Urinary bladder (tissue), 4 donors: Measurements from ENCODE around the gene IL1RAP. TPM values are rescaled to one million over a fixed set of nuclear protein-coding genes. Genes with fewer than 3 reads are reported as not detected.

Source experiments
- DNase-seq: peaks from one replicate; pipeline ENCODE4 v3.0.0-alpha.2; 2015; ENCODE audit errors: extremely low spot score
- H3K27ac ChIP-seq: one replicate; pipeline ENCODE4 v1.5.1; 2013; ENCODE audit warnings: low read depth, mild to moderate bottlenecking, moderate library complexity
- H3K36me3 ChIP-seq: one replicate; pipeline ENCODE4 v1.6.1; 2013; ENCODE audit warnings: mild to moderate bottlenecking, moderate library complexity; ENCODE audit not compliant: insufficient read depth
- H3K4me1 ChIP-seq: one replicate; pipeline ENCODE4 v1.6.1; 2013; ENCODE audit warnings: mild to moderate bottlenecking, moderate library complexity; ENCODE audit not compliant: insufficient read depth
- H3K4me3 ChIP-seq: one replicate; pipeline ENCODE4 v1.5.1; 2013; ENCODE audit warnings: low read depth, low read length
- WGBS: extraction: QIAGEN DNeasy Blood & Tissue Kit; methylation state at CpG from one replicate; pipeline ENCODE4 v1.1.7; 2013; 5-methylcytosine and 5-hydroxymethylcytosine counted together
- polyA plus RNA-seq: library from polyadenylated mRNA; stranded (reverse); fragments of 200-250 nt; gene quantifications from one replicate; pipeline ENCODE4 v1.2.3, GENCODE V29; 2013
- total RNA-seq: library from RNA; depleted of rRNA; stranded (reverse); fragments of >200 nt; gene quantifications from one replicate; pipeline ENCODE4 v1.2.3, GENCODE V29; 2014
- donor health status: healthy with polysubstance abuse.
- donor health status: healthy.

IL1RAP gene
- total and polyA plus RNA-seq, 2 donors: 5.6 to 21.7 TPM

DNA sequence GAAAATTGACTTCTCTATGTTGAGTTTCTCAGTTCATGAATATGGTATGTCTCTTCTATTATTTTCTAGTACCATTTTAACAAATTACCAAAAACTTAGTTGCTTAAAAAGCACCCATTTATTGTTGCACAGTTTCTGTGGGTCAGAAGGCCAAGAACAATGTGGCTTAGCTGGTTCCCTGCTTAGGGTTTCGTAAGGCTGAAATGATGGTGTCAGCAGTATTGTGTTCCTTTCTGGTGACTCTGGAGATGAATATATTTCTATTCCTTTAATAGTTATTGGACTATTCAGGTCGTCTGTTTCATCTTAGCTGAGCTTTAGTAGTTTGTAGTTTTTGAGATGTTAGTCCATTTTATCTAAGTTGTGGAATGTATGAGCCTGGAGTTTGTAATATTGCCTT, 44.9 kb downstream of the IL1RAP start:
- Histone ChIP-seq H3K4me1 (no peaks in the 10 kb centered on the region), H3K27ac (no peak overlapping the region), H3K36me3 (no peaks in the 10 kb centered on the region), H3K4me3 (no peak overlapping the region)
- DNase-seq: no peak
- WGBS: 65% methylated on average over 2 of the region's 2 CpGs

DNA sequence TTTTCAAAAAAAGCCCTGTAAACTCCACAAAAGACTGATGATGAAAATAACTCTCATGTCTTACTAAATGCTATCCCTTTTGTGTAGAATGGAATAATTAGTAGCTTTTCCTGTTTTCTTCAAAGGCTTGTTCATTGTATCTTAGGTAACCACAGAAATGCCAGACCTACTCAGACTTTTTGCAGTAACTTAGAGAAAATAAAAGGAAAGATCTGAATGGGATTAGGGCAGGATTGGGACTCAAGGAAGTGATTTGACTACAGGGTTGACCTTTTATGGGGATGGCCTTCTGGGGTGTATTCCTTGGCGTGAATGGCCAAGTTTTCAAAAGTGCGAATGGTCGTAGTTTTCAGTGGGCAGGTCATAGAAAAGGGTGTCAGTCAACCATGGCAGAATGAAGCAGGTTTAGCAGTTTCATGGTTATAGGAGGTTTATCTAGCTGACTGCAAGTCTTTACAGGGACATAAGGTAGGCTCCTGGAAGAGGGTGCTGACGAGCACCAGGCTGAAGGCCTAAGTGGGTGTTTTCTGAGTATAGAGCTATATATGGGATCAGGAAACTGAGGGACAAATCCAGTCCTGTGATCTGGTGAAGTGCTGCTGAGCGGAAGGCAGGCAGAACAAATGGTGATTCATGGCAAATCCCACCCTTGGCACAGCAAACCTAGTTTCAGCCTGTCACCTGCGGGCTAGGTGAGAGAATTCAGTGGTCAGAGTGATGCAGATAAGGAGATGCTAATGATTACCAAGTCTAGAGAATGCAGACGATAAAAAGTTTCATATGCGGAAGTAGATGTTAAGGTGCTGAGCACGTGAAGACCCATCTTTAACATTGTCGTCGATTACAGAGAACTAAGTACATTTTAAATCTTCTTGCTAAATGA, 46.4 kb downstream of the IL1RAP start:
- no peak overlapping the region for H3K27ac ChIP-seq
- WGBS: 86% methylated on average over 11 of the region's 11 CpGs

DNA sequence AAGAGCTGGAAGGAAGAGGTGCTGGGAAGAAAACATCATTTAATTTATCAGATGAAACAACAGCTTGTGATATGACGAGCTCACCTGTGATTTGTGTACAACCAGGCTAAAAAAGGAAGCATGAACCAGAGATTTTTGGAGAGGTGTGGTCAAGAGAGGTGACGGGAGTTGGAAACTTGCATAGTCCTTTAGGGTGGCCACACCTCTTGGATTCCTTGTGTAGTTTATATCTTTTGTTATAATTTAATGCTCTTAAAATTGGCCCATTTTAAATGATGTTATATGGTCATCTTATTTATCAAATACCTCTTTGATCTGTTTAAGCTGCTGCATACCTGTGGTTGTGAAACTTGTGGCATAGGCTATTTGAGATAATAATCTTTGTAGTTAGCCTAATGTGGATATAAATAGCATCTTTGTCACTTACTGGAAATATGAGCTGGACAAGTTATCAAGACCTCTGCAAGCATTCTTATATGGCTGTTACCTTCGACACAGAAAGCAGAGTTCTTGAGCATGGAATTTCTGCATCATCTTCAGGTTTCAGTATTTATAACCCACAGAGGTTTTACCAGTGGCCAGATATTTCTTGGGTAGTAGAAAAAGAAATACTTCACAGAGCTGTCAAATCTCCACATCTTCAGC, 49.1 kb downstream of the IL1RAP start:
- H3K4me1 ChIP-seq: no peaks in the 10 kb centered on the region
- H3K4me3 ChIP-seq: no peak overlapping the region
- no peak overlapping the region for H3K27ac ChIP-seq
- no peaks in the 10 kb centered on the region for H3K36me3 ChIP-seq
- DNase-seq: no peak
- WGBS: 90% methylated on average over 3 of the region's 3 CpGs

More for the DNA sequence above, 46.4 kb downstream of the IL1RAP start:
- no peak overlapping the region for H3K4me3 ChIP-seq
- no peaks in the 10 kb centered on the region for H3K4me1 ChIP-seq
- no peaks in the 10 kb centered on the region for H3K36me3 ChIP-seq
- DNase-seq: no peak

DNA sequence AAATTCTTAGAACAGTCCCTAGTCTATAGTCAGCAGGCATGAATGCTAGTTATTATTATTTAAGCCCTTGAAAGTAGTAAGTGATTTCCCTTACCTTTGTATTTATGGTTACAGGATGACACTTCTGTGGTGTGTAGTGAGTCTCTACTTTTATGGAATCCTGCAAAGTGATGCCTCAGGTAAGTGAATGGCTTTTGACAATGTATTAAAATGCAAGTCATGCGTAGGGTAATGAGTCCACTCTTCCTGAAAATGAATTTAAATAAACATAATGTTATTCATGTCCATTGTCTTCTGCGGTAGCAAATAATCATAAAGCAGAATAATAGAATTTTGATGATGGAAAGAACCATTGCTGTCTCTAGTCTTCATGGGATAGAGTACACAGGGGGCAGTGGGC, 50.3 kb downstream of the IL1RAP start:
- no peak for DNase-seq
- Histone ChIP-seq H3K4me3 (no peak overlapping the region), H3K36me3 (no peaks in the 10 kb centered on the region), H3K27ac (no peak overlapping the region), H3K4me1 (no peaks in the 10 kb centered on the region)
- 71% methylated on average over 2 of the region's 2 CpGs for WGBS

DNA sequence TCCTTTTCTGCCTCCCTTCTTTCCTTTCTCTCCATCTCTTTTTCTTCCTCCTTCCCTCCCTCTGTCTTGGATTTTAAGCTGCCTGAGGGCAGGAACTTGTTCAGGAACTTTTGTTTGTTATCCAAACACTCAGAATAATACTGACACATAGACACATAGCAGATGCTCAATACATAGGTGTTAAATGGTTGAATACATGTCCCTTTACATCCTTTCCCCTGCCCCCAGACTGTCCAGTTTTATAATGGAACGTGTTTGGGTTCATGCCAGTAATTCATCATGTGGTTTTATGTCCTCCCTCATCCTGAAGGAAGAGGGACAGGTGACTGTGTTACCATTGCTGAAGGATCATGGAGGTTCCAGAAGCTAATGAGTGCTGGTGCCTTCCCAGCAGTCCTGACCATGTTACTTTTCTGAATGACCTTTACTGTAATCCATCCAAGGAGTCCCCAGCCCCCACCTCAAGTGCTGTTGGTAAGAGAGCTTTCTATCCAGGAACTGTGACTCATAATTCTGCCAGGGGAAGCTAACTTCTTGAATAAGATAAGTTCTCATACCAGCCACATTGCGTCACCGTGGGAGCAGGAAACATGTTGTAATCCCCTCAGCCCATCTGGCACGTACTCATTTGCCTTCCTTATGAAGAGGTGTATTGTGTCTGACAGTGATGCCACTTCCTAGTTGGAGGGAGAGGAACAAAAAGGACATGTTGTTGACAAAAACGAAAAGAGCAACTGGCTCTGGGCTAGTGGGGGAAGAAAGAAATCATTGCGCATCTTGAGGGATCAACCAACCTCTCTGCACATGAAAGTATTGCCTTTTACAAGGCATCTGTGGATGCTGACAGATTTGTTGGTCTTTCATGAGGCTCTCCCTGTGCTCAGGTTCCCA, 52.4 kb downstream of the IL1RAP start:
- no peak overlapping the region for H3K4me3 ChIP-seq

DNA sequence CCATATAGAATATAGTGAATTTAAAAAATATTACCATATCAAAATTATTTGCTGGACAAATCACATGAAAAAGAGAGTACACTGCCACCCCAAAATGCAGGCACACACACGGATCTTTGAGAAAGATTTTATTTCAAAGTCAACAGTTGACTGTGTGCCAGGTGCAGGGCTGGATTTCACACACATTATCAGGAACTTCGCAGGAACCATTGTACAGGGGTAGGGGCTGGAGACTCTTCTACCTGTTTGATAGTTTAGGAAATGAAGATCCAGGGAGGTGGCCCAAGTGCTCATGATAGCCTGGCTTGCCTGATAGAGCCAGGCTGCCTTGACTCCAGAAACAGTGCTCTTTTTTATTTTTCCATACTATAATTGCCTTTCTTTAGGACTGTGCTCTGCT, 54.2 kb downstream of the IL1RAP start:
- DNase-seq: no peak
- WGBS: 52% methylated on average over 2 of the region's 2 CpGs
- Histone ChIP-seq H3K4me3 (no peak overlapping the region), H3K36me3 (no peaks in the 10 kb centered on the region), H3K27ac (no peak overlapping the region), H3K4me1 (no peaks in the 10 kb centered on the region)

More for the DNA sequence above, 52.4 kb downstream of the IL1RAP start:
- Histone ChIP-seq H3K36me3 (no peaks in the 10 kb centered on the region), H3K27ac (no peak overlapping the region), H3K4me1 (no peaks in the 10 kb centered on the region)
- 36% methylated on average over 6 of the region's 6 CpGs for WGBS
- DNase-seq: peak; percentile 28

DNA sequence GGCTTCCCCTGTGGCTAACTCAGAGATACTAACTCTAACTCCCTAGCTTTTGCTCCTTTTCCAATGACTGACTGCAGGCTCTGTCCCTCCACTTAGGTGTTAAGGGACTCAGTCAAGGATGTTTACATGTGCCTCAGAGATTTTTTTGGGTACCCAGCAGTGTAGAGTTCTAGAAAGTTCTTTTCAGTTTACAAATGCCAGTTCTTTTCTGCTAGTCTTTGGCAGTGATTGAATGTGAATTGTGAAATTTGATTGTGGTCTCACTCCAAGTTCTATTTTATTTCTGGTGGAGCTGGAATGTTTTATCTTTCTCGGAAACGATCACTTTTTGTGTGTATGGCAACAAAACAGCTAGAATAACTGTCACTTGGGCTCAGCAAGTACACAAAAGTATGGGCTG, 60.6 kb downstream of the IL1RAP start:
- Histone ChIP-seq H3K4me1 (no peaks in the 10 kb centered on the region), H3K4me3 (no peak overlapping the region), H3K27ac (no peak overlapping the region), H3K36me3 (no peaks in the 10 kb centered on the region)
- no peak for DNase-seq
- 74% methylated on average over 2 of the region's 2 CpGs for WGBS

DNA sequence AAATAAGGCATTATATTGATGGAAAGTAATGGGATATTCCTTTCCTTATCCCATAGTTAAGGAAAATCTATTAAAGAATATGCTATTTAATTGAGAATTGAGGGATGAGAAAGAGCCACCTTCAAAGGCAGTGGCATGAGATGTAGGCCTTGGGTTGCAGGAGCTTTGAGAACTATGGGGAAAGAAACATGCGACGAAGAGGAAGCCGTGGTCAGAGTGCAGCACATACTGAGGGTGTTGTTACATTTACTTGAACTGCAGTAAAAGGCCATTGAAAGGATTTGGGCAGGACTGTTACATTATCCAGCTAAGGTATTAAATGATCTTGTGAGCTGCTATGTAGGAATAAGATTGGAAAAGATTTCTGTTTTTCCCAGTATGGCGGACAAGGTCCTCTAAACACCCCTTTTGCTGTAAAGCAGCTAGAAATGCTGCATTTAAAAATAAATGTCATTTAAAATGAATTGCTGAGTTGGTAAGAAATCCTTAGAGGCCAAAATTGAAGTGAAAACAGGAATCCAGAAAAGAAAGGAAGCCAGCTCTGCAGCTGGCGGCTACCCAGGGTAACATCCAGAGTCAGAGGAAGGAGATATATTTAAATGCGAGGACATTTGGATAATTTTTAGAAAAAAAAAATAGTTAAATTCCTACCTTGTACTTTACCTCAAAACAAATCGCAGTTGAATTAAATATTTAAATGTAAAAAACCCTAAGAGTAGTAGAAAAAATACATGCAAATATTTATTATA, 61.7 kb downstream of the IL1RAP start:
- Histone ChIP-seq H3K27ac (no peak overlapping the region), H3K36me3 (no peaks in the 10 kb centered on the region), H3K4me3 (no peak overlapping the region), H3K4me1 (no peaks in the 10 kb centered on the region)
- no peak for DNase-seq
- WGBS: 88% methylated on average over 7 of the region's 7 CpGs

DNA sequence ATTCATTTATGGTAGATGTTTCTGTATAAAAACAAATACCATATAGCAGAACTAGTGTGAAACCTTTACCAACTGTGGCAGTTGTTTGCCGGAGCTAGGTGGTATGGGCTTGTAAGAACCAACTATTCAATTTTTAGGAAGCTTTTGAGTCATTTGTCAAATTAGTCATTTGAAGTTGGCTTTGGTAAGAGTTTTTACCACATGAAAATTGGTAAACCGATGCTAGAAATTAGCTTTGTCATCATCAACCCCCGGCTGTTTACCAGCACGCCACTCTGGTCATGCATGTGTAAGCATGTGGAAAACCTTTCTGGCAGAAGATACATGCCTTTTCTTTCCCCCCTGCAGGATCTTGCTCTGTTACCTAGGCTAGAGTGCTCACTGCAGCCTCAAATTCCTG, 63.3 kb downstream of the IL1RAP start:
- H3K4me1 ChIP-seq: no peaks in the 10 kb centered on the region
- no peak for DNase-seq
- 95% methylated on average over 4 of the region's 4 CpGs for WGBS
- no peaks in the 10 kb centered on the region for H3K36me3 ChIP-seq
- no peak overlapping the region for H3K27ac ChIP-seq
- no peak overlapping the region for H3K4me3 ChIP-seq

DNA sequence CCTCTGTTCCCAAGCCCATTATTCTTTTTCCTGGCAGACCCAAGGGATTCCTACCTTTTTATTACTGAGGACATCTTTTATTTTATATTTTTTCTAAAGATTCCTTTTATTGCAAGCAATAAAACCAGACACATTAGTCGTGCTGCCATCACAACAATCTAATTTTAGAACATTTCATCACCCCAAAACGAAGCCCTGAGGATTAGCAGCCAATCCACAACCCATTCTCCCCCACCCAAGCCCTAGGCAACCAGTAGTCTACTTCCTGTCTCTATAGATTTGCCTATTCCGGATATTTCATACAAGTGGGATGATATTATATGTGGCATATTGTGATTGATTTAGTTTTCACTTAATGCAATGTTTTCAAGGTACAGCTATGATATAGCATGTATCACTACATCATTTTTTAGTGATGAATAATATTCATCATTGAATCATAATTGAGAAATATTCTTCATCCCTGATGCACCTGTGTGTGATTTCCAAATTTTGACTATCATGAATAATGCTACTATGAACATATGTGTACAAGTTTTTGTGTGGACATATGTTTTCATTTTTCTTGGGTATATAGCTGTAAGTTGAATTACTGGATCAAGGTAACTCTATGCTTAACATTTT, 65.7 kb downstream of the IL1RAP start:
- WGBS: 51% methylated on average over 3 of the region's 3 CpGs
- H3K27ac ChIP-seq: no peak overlapping the region
- DNase-seq: no peak
- H3K4me3 ChIP-seq: no peak overlapping the region
- H3K36me3 ChIP-seq: no peaks in the 10 kb centered on the region
- no peaks in the 10 kb centered on the region for H3K4me1 ChIP-seq

DNA sequence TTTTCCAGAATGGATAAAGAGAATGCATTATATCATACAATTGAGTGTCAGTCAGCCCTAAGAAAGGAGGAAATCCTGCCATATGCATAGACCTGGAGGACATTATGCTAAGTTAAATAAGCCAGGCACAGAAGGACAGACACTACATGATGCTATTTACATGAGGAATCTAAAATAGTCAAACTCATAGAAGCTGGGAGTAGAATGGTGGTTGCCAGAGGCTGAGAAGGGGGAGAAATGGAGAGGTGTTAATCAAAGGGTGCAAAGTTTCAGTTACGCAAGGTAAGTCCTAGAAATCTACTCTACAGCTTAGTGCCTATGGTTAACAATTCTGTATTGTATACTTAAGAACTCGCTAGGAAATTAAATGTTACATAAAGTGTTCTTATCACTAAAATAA, 66.5 kb downstream of the IL1RAP start:
- WGBS: 84% methylated on average over 2 of the region's 2 CpGs
- no peak for DNase-seq
- no peaks in the 10 kb centered on the region for H3K4me1 ChIP-seq
- no peak overlapping the region for H3K27ac ChIP-seq
- H3K36me3 ChIP-seq: no peaks in the 10 kb centered on the region
- no peak overlapping the region for H3K4me3 ChIP-seq

DNA sequence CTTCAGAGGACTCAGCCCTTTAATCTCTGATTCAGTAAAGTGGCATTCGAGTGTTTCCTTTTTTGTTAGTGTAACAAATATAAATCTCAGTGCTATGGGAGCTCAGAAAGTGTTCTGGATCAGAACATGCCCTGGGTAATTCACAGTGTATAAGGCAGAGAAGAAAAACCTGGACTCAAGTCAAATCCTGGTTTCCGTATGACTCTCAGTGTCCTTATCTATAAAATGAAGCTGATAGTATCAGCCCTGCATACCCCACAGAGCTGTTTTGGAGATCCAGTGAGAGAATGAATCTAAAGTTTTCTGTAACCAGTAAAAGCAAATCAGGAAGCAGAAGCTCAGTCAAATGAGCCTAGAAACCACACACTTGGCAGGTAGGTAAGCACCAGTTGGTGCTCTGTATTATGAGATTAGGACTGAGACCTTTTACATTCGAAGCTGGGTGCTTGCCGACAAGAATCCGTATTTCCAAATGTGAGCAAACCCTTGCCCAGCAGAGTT, 67.2 kb downstream of the IL1RAP start:
- H3K36me3 ChIP-seq: no peaks in the 10 kb centered on the region

More for the DNA sequence above, 67.2 kb downstream of the IL1RAP start:
- no peak overlapping the region for H3K27ac ChIP-seq
- DNase-seq: no peak
- 23% methylated on average over 5 of the region's 5 CpGs for WGBS
- no peak overlapping the region for H3K4me3 ChIP-seq
- no peaks in the 10 kb centered on the region for H3K4me1 ChIP-seq
